Fibroblast of mammary gland (primary cell): Measurements from ENCODE around the gene FBXW11.
A peak's percentile ranks its signal among the peaks of the same experiment; 100 is the strongest.

ENCODE experiments used
- DNase-seq: peaks from one replicate; pipeline ENCODE4 v3.0.0-alpha.2; 2010; ENCODE audit warnings: low read depth
- H3K4me3 ChIP-seq: 2 replicates; pipeline ENCODE4 v1.5.1; 2011; ENCODE audit warnings: low read depth, mild to moderate bottlenecking, low read length, moderate library complexity; ENCODE audit not compliant: control insufficient read depth
- TF ChIP-seq, protein P1 (sequence below): conservative IDR thresholded peaks from 2 replicates; pipeline ENCODE4 v1.5.1; 2011; ENCODE audit warnings: low read depth, low read length, inconsistent platforms; ENCODE audit not compliant: control insufficient read depth, insufficient read depth

FBXW11 gene

DNA sequence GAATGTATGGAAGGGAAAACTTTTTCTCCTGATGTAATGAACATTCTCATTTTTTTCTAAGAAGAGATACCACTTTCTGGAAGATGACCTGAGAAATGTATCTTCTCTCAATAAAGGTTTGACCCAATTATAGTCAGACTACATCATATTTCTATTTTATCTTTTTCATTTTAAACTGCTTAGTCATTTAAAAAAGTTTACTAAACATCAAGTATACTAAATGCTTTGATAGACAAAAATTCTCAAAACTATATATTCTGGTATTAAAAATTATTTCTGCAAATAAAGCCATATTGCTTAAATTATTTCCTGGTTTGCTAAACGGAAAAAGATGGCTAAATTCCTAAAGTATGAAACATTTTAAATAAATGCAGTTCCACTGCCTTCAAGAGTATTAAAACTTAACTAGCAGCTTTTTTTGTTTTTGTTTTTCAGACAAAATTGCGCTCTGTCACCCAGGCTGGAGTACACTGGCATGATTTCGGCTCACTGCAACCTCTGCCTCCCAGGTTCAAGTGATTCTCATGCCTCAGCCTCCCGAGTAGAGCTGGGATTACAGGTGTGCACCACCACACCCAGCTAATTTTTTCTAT is 37.1 kb downstream of the FBXW11 start:
- H3K4me3 ChIP-seq: no peak overlapping the region
- DNase-seq: no peak
- TF ChIP-seq, protein P1, sequence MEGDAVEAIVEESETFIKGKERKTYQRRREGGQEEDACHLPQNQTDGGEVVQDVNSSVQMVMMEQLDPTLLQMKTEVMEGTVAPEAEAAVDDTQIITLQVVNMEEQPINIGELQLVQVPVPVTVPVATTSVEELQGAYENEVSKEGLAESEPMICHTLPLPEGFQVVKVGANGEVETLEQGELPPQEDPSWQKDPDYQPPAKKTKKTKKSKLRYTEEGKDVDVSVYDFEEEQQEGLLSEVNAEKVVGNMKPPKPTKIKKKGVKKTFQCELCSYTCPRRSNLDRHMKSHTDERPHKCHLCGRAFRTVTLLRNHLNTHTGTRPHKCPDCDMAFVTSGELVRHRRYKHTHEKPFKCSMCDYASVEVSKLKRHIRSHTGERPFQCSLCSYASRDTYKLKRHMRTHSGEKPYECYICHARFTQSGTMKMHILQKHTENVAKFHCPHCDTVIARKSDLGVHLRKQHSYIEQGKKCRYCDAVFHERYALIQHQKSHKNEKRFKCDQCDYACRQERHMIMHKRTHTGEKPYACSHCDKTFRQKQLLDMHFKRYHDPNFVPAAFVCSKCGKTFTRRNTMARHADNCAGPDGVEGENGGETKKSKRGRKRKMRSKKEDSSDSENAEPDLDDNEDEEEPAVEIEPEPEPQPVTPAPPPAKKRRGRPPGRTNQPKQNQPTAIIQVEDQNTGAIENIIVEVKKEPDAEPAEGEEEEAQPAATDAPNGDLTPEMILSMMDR: no peak

DNA sequence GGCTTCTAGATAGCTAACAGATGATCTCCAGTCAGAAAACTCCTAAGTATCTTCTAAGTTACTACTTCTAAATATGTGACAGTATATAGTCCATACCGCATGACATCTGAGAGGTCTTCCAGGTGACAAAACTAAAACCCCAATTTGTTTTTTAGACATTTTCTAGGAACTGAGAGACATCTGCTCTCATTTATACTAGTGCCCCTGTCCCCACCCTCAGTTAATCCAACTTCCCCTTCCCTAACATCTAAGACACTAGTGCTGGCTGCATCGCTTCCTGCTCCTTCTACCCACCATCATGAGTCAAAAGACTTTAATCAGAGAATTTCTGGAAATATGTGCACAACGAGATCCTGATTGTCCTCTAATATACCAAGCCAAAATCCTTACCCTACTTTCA is 37.9 kb downstream of the FBXW11 start:
- DNase-seq: no peak
- TF ChIP-seq, protein P1: no peak
- H3K4me3 ChIP-seq: no peak overlapping the region

DNA sequence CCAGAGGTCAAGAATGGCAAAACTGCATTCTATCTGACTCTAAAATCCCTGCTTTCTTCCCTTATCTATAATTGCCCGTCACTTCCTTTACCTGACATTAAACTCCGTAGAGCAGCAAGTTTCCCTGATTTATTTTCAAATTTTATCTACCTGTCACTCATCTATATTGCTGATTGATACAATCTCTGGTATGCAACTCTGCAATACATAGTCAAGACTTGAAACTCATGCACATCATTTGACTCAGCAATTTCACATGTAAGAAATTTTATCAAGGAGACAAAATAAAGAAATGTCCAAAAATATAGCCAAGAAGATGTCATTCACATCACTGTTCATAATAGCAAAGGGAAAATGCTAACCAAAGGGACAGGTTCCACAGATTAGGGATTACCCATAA is 39.5 kb downstream of the FBXW11 start:
- TF ChIP-seq, protein P1: no peak
- H3K4me3 ChIP-seq: no peak overlapping the region
- no peak for DNase-seq

DNA sequence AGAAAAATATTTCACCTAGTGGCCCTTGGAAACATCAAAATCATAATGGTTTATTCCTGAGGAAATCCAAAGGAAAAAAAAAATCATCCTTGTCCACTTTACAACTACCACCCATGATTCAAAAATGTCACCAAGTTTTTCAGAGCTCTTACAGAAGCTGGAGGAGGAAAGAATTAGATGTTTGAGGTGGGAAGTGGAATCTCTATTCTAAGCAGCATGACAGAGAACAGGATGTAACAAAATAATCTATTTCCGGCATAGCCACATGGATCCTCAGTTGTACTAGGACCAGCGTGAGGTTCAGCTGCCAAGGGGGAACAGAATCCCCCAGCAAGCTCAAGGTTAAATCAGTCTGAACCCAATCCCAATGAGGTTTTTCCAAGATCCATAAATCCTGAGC is 40.2 kb downstream of the FBXW11 start:
- H3K4me3 ChIP-seq: no peak overlapping the region
- no peak for DNase-seq
- TF ChIP-seq, protein P1: no peak

GRCh38 chr5:171965745-171966144 is 40.7 kb downstream of the FBXW11 start:
- no peak for DNase-seq
- H3K4me3 ChIP-seq: no peak overlapping the region
- TF ChIP-seq, protein P1: no peak

GRCh38 chr5:171963416-171963815 is 43.0 kb downstream of the FBXW11 start:
- H3K4me3 ChIP-seq: no peak overlapping the region
- TF ChIP-seq, protein P1: no peak
- DNase-seq: no peak

DNA sequence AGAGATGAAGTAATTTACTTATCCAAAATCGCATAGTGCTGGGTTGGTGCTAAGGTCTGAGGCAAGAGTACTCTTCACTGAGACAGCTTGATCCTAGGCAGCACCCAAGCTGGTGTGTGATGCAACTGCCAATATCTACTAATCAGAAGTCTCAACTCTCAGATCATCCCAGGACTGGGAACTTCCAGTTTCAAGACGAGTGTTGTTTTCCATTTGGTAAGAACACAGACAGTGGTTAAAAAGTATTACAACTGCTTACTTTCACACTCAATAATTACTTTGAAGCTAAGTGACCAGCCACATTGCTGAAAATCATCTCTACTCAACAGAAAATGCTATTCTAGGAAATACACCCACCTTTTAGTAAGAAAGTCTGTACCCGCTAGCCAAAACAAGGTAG is 45.3 kb downstream of the FBXW11 start:
- DNase-seq: peak; percentile 33
- no peak overlapping the region for H3K4me3 ChIP-seq
- TF ChIP-seq, protein P1: no peak
